ENCODE measurements around the gene NANOS2. TPM values are rescaled to one million over a fixed set of nuclear protein-coding genes. Genes with fewer than 3 reads are reported as not detected.

Gene NANOS2
- polyA plus RNA-seq, 1 experiment: not detected

GRCh38 chr19:45929247-45929646 lies 14.7 kb upstream of the NANOS2 start:
- TF ChIP-seq CTCF (IDR thresholded peaks at IDR 0.05; ENCODE audit: insufficient read depth, low read depth, low read length): no peak
- Histone ChIP-seq H3K27me3 (ENCODE audit: control insufficient read depth, insufficient read depth, low read length) (peaks cover 6% of the 10 kb centered on the region), H3K36me3 (ENCODE audit: control insufficient read depth, insufficient read depth, low read length) (no peaks in the 10 kb centered on the region), H3K4me3 (ENCODE audit: low read depth, low read length) (no peak overlapping the region)
- ChIA-PET CTCF (interaction anchor here (1.1 kb wide), 1 partner anchor 336 kb away, joined by 3 read pairs; no protein-coding TSS in a partner anchor), POLR2A (no interaction called here)
- no peak for DNase-seq (ENCODE audit: low read depth)

GRCh38 chr19:45927565-45928261 lies 13.1 kb upstream of the NANOS2 start:
- CTCF ChIA-PET: interaction anchor here (0.5 kb wide), 1 partner anchor 16 kb away, joined by 4 read pairs; no protein-coding TSS in a partner anchor
- peak; percentile 37 for DNase-seq (ENCODE audit: low read depth)
- POLR2A ChIA-PET: no interaction called here
- no peak overlapping the region for H3K4me3 ChIP-seq (ENCODE audit: low read depth, low read length)
- H3K27me3 ChIP-seq (ENCODE audit: control insufficient read depth, insufficient read depth, low read length): peaks cover 6% of the 10 kb centered on the region; the same call in 1 of the 2 replicates
- no peak for TF ChIP-seq CTCF (IDR thresholded peaks at IDR 0.05; ENCODE audit: insufficient read depth, low read depth, low read length)
- H3K36me3 ChIP-seq (ENCODE audit: control insufficient read depth, insufficient read depth, low read length): no peaks in the 10 kb centered on the region

GRCh38 chr19:45924891-45925447 lies 10.4 kb upstream of the NANOS2 start:
- no peak overlapping the region for H3K4me3 ChIP-seq (ENCODE audit: low read depth, low read length)
- no peaks in the 10 kb centered on the region for H3K36me3 ChIP-seq (ENCODE audit: control insufficient read depth, insufficient read depth, low read length)
- no peak for TF ChIP-seq CTCF (IDR thresholded peaks at IDR 0.05; ENCODE audit: insufficient read depth, low read depth, low read length)
- no peak for DNase-seq (ENCODE audit: low read depth)
- H3K27me3 ChIP-seq (ENCODE audit: control insufficient read depth, insufficient read depth, low read length): peaks cover 3% of the 10 kb centered on the region; the same call in 1 of the 2 replicates
- ChIA-PET CTCF (no interaction called here), POLR2A (no interaction called here)

- no peaks in the 10 kb centered on the region for H3K36me3 ChIP-seq (ENCODE audit: control insufficient read depth, insufficient read depth, low read length)
- DNase-seq (ENCODE audit: low read depth): no peak
- H3K4me3 ChIP-seq (ENCODE audit: low read depth, low read length): no peak overlapping the region
- 0 out of 2 replicates have a peak, but pooled peaks have one; percentile 18 for TF ChIP-seq CTCF (IDR thresholded peaks at IDR 0.05; ENCODE audit: insufficient read depth, low read depth, low read length)
- peaks cover 5% of the 10 kb centered on the region for H3K27me3 ChIP-seq (ENCODE audit: control insufficient read depth, insufficient read depth, low read length)
- POLR2A ChIA-PET: no interaction called here
- CTCF ChIA-PET: no interaction called here
Measured at GRCh38 chr19:45922281-45922680, 7.7 kb upstream of the NANOS2 start.

- peaks cover 5% of the 10 kb centered on the region; the same call in 1 of the 2 replicates for H3K27me3 ChIP-seq (ENCODE audit: control insufficient read depth, insufficient read depth, low read length)
- no peak overlapping the region for H3K4me3 ChIP-seq (ENCODE audit: low read depth, low read length)
- DNase-seq (ENCODE audit: low read depth): no peak
- ChIA-PET POLR2A (no interaction called here), CTCF (interaction anchor here (1.3 kb wide), 1 partner anchor 104 kb away, joined by 4 read pairs; no protein-coding TSS in a partner anchor)
- TF ChIP-seq CTCF (IDR thresholded peaks at IDR 0.05; ENCODE audit: insufficient read depth, low read depth, low read length): no peak
- H3K36me3 ChIP-seq (ENCODE audit: control insufficient read depth, insufficient read depth, low read length): no peaks in the 10 kb centered on the region
Measured at GRCh38 chr19:45920458-45920857, 5.9 kb upstream of the NANOS2 start.
